Stimulated activated CD4-positive, alpha-beta T cell treated with anti-CD3 and anti-CD28 coated beads, TNF-alpha, amount 100 ng/mL, for 1 hour (primary cell): Measurements from ENCODE around the gene CPNE5.

Source experiments
- DNase-seq, 3 donors: peaks; one replicate each; pipeline ENCODE4 v3.0.0-alpha.2; 2020; ENCODE audit warnings: low read depth in 3 of 3, low spot score in 1 of 3

CPNE5 gene

GRCh38 chr6:36836111-36837021 lies 2.9 kb downstream of the CPNE5 start:
- DNase-seq = no peak

- DNase-seq = no peak
These were observed 4.5 kb downstream of the CPNE5 start for GRCh38 chr6:36834576-36835341.

GRCh38 chr6:36833182-36833789 lies 6.0 kb downstream of the CPNE5 start:
- DNase-seq = no peak

- no peak for DNase-seq
These were observed 6.9 kb downstream of the CPNE5 start for GRCh38 chr6:36832313-36832712.

GRCh38 chr6:36830577-36830976 lies 8.7 kb downstream of the CPNE5 start:
- DNase-seq = no peak

- no peak for DNase-seq
These were observed 9.2 kb downstream of the CPNE5 start for GRCh38 chr6:36829919-36830544.

- DNase-seq = no peak
These were observed 11.8 kb downstream of the CPNE5 start for GRCh38 chr6:36827261-36828079.

GRCh38 chr6:36826520-36827227 lies 12.6 kb downstream of the CPNE5 start:
- DNase-seq = no peak

- no peak for DNase-seq
These were observed 13.2 kb downstream of the CPNE5 start for GRCh38 chr6:36825994-36826393.

GRCh38 chr6:36825452-36825851 lies 13.8 kb downstream of the CPNE5 start:
- no peak for DNase-seq

GRCh38 chr6:36824253-36824652 lies 15.0 kb downstream of the CPNE5 start:
- DNase-seq = no peak

GRCh38 chr6:36823421-36824096 lies 15.7 kb downstream of the CPNE5 start:
- no peak for DNase-seq

- no peak for DNase-seq
These were observed 16.6 kb downstream of the CPNE5 start for GRCh38 chr6:36822506-36823269.

GRCh38 chr6:36821581-36822335 lies 17.5 kb downstream of the CPNE5 start:
- no peak for DNase-seq

- DNase-seq = no peak
These were observed 18.3 kb downstream of the CPNE5 start for GRCh38 chr6:36820700-36821580.

- DNase-seq = no peak
These were observed 20.5 kb downstream of the CPNE5 start for GRCh38 chr6:36818756-36819155.

GRCh38 chr6:36817847-36818246 lies 21.4 kb downstream of the CPNE5 start:
- DNase-seq = no peak
